Measurements from ENCODE around the gene GGT1. TPM values are rescaled to one million over a fixed set of nuclear protein-coding genes. Genes with fewer than 3 reads are reported as not detected.

GGT1 gene
- total and polyA plus RNA-seq, 2 experiments from 2014 or later: 0.60 to 2.1 TPM

DNA sequence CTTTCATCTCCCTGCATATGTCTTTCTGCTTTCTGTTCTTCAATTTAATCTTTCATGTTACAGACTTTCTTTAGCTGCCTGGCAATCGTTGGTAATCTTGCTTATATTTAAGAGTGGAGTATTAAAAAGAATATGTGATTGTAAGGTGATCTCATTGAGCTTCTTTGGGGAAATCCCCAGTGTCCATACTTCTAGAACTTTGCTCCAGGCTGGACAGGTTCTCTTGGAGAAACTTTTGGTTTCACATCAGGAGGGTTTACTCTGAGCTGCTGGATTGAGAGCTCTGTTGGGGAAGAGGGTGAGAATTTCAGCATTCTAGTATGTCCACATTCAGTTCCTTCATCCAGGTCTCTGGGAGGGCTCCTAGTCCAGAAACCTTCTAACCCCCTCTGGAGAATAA is 26.2 kb upstream of the GGT1 start:
- 97 to 100% methylated on average over 1 of the region's 1 CpG for WGBS, 2 experiments (ENCODE audit: low coverage in 1 of 2, low lambda C conversion rate in 2 of 2, missing lambda C conversion rate in 2 of 2)
- Histone ChIP-seq H3K9me2 (ENCODE audit: insufficient read depth) (no peaks in the 10 kb centered on the region), H4K20me1 (ENCODE audit: insufficient read depth) (peaks cover 4% of the 10 kb centered on the region; the same call in 1 of the 2 replicates), H3K27me3 (replicated peaks; ENCODE audit: insufficient read depth) (no peaks in the 10 kb centered on the region), H3K79me2 (ENCODE audit: insufficient read depth) (no peaks in the 10 kb centered on the region), H3K4me3 (no peak overlapping the region), H3K27ac (no peak overlapping the region), H3K36me3 (ENCODE audit: low read depth) (peaks cover 35% of the 10 kb centered on the region; the same call in 1 of the 2 replicates), H3K9ac (no peak overlapping the region), H3K4me1 (ENCODE audit: insufficient read depth) (peaks cover 25% of the 10 kb centered on the region), H3K9me3 (ENCODE audit: low read depth) (no peaks in the 10 kb centered on the region), H3F3A (ENCODE audit: insufficient read depth) (peaks cover 42% of the 10 kb centered on the region), H3K4me2 (ENCODE audit: unreplicated experiment) (no peak overlapping the region), H2AFZ (no peak overlapping the region)
- in situ Hi-C loops (cut with MboI): no loop called here
- TF ChIP-seq EZH2 (IDR thresholded peaks at IDR 0.05; ENCODE audit: insufficient read depth, poor library complexity, severe bottlenecking) (no peak), EZH2phosphoT487 (IDR thresholded peaks at IDR 0.05; ENCODE audit: insufficient read depth, low read depth) (no peak)
- DNase-seq: no peak

DNA sequence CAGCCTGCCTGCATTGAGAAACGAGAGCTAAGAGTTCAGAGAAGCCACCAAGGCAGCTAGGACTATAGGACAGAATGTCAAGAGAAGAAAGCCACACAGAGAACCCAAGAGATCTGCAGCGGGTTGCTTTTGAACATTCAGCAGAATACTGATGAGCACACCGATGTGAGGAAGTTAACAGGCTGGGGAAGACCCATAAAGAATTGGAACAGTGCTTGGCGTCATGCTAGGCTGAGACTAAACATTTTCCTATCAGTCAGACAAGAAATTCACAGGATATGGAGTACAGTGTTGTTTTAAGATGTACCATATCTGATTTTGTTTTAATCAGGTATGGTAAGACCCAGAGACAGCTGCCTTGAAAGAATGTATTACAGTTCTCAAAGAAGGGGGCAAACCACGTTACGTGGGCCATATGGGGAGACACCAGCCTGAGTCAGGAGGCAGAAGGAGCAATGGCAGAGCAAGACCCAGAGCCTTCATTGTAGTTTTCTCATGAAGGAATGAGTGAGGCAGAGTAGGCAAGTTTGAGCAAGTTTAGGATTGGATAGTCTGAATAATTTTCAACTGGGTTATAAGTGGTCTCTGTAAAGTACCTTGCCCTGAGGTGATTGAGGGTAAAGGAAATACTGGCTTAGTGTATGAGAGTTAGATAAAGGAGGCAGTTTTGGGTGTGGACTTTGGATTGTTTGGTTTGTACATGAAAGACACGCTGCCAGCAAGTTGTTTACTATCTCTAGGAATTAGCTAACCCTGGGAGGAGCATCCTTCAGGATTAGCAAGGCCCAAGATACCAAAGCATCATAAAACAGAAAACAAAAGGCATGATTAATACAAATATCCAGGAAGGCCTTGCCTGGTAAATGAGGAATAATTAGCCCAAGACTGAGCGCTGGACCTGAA is 24.4 kb upstream of the GGT1 start:
- peaks cover 42% of the 10 kb centered on the region for H3F3A ChIP-seq (ENCODE audit: insufficient read depth)
- peak; percentile 28 for DNase-seq
- in situ Hi-C loops (cut with MboI): no loop called here
- H3K9ac ChIP-seq: no peak overlapping the region
- H3K27ac ChIP-seq: peak overlapping the region; percentile 55; the same call in 1 of the 2 replicates
- WGBS, 2 experiments (ENCODE audit: low coverage in 1 of 2, low lambda C conversion rate in 2 of 2, missing lambda C conversion rate in 2 of 2): 72 to 77% methylated on average over 8 of the region's 8 CpGs
- H3K4me2 ChIP-seq (ENCODE audit: unreplicated experiment): no peak overlapping the region
- H4K20me1 ChIP-seq (ENCODE audit: insufficient read depth): peaks cover 4% of the 10 kb centered on the region; the same call in 1 of the 2 replicates
- no peaks in the 10 kb centered on the region for H3K9me3 ChIP-seq (ENCODE audit: low read depth)
- no peaks in the 10 kb centered on the region for H3K27me3 ChIP-seq (replicated peaks; ENCODE audit: insufficient read depth)
- no peaks in the 10 kb centered on the region for H3K9me2 ChIP-seq (ENCODE audit: insufficient read depth)
- H3K36me3 ChIP-seq (ENCODE audit: low read depth): peaks cover 20% of the 10 kb centered on the region; the same call in 1 of the 2 replicates
- H3K4me3 ChIP-seq: no peak overlapping the region
- H3K79me2 ChIP-seq (ENCODE audit: insufficient read depth): no peaks in the 10 kb centered on the region
- peaks cover 27% of the 10 kb centered on the region for H3K4me1 ChIP-seq (ENCODE audit: insufficient read depth)
- H2AFZ ChIP-seq: no peak overlapping the region
- no peak for TF ChIP-seq EZH2 (IDR thresholded peaks at IDR 0.05; ENCODE audit: insufficient read depth, poor library complexity, severe bottlenecking)
- TF ChIP-seq EZH2phosphoT487 (IDR thresholded peaks at IDR 0.05; ENCODE audit: insufficient read depth, low read depth): no peak

DNA sequence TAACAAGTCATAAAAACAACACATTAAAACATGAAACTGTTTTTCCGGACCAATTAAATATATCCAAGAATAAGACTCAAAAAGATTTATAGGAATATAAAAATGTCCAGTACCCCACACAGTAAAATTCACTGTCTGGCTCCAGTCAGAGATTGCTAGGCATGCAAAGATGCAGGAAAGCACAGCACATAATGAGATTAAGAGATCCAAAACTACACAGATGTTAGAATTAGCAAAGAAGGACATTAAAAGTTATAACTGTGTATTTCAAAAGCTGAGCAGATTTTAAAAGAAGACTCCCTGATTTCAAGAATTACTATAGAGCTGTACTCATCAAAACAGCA is 23.8 kb upstream of the GGT1 start:
- peaks cover 14% of the 10 kb centered on the region; the same call in 1 of the 2 replicates for H3K36me3 ChIP-seq (ENCODE audit: low read depth)
- H4K20me1 ChIP-seq (ENCODE audit: insufficient read depth): peaks cover 4% of the 10 kb centered on the region; the same call in 1 of the 2 replicates
- in situ Hi-C loops (cut with MboI): no loop called here
- H3K4me2 ChIP-seq (ENCODE audit: unreplicated experiment): no peak overlapping the region
- no peak overlapping the region for H3K4me3 ChIP-seq
- peaks cover 42% of the 10 kb centered on the region for H3F3A ChIP-seq (ENCODE audit: insufficient read depth)
- no peaks in the 10 kb centered on the region for H3K79me2 ChIP-seq (ENCODE audit: insufficient read depth)
- H3K27ac ChIP-seq: peak overlapping the region; percentile 55
- 10% methylated on average over 1 of the region's 1 CpG for WGBS, 2 experiments (ENCODE audit: low coverage in 1 of 2, low lambda C conversion rate in 2 of 2, missing lambda C conversion rate in 2 of 2)
- no peak overlapping the region for H3K9ac ChIP-seq
- peaks cover 31% of the 10 kb centered on the region for H3K4me1 ChIP-seq (ENCODE audit: insufficient read depth)
- H3K9me2 ChIP-seq (ENCODE audit: insufficient read depth): no peaks in the 10 kb centered on the region
- H2AFZ ChIP-seq: no peak overlapping the region
- H3K27me3 ChIP-seq (replicated peaks; ENCODE audit: insufficient read depth): no peaks in the 10 kb centered on the region
- H3K9me3 ChIP-seq (ENCODE audit: low read depth): no peaks in the 10 kb centered on the region
- TF ChIP-seq EZH2 (IDR thresholded peaks at IDR 0.05; ENCODE audit: insufficient read depth, poor library complexity, severe bottlenecking) (no peak), EZH2phosphoT487 (IDR thresholded peaks at IDR 0.05; ENCODE audit: insufficient read depth, low read depth) (no peak)
- DNase-seq: no peak

DNA sequence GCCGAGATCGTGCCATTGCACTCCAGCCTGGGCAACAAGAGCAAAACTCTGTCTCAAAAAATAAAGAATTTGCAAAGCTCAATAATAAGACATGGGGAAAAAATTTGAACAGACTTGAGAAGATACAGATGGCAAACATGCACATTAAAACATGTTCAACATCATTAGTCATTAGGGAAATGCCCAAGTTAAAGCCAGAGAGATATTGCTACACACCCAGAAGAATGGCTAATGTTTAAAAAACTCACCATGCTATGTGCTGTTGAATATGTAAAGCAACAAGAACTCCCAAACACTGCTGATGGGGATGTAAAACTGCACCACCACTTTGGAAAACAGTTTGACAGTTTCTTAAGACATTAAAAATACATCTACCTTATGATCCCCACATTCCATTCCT is 22.7 kb upstream of the GGT1 start:
- WGBS, 2 experiments (ENCODE audit: low coverage in 1 of 2, low lambda C conversion rate in 2 of 2, missing lambda C conversion rate in 2 of 2): 2 to 9% methylated on average over 2 of the region's 2 CpGs
- Histone ChIP-seq H3K4me3 (no peak overlapping the region), H3K9me3 (ENCODE audit: low read depth) (no peaks in the 10 kb centered on the region), H3K4me1 (ENCODE audit: insufficient read depth) (peaks cover 31% of the 10 kb centered on the region), H3K9ac (no peak overlapping the region), H2AFZ (no peak overlapping the region), H3K4me2 (ENCODE audit: unreplicated experiment) (peak overlapping the region; percentile 54), H4K20me1 (ENCODE audit: insufficient read depth) (peaks cover 4% of the 10 kb centered on the region; the same call in 1 of the 2 replicates), H3K79me2 (ENCODE audit: insufficient read depth) (no peaks in the 10 kb centered on the region), H3K9me2 (ENCODE audit: insufficient read depth) (no peaks in the 10 kb centered on the region), H3K36me3 (ENCODE audit: low read depth) (0 out of 2 replicates have a peak, but pooled peaks cover 7% of the 10 kb centered on the region), H3F3A (ENCODE audit: insufficient read depth) (peaks cover 42% of the 10 kb centered on the region), H3K27me3 (replicated peaks; ENCODE audit: insufficient read depth) (no peaks in the 10 kb centered on the region), H3K27ac (peak overlapping the region; percentile 60)
- in situ Hi-C loops (cut with MboI): no loop called here
- peak; percentile 91 for DNase-seq
- TF ChIP-seq EZH2phosphoT487 (IDR thresholded peaks at IDR 0.05; ENCODE audit: insufficient read depth, low read depth) (no peak), EZH2 (IDR thresholded peaks at IDR 0.05; ENCODE audit: insufficient read depth, poor library complexity, severe bottlenecking) (no peak)

Data from GM23248 (cell line).